ENCODE measurements around the gene UBLCP1.

DNA sequence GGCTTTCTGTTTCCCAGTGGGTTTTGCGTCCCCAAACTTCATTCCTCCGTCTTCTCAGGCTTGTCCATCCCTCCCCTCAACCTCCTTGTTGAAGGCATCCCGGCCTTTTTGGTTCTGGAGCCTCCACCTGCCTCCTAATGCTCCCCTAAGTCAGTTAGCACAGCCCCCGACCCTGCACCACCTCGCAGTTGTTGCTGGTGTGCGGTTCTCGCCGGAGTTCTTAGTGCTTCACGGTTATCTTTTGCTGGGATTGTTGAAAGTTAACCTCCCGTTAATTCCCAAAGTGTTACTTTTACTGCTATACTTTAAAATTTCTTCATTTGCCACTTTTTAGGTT lies 447 bp downstream of the UBLCP1 start:
- TF ChIP-seq SIN3A (IDR thresholded peaks at IDR 0.05; ENCODE audit: borderline replicate concordance, insufficient read depth, low read length) (no peak), POLR2AphosphoS5 (IDR thresholded peaks at IDR 0.05; ENCODE audit: low read depth, low read length) (no peak)
- TF ChIP-seq, protein P1, sequence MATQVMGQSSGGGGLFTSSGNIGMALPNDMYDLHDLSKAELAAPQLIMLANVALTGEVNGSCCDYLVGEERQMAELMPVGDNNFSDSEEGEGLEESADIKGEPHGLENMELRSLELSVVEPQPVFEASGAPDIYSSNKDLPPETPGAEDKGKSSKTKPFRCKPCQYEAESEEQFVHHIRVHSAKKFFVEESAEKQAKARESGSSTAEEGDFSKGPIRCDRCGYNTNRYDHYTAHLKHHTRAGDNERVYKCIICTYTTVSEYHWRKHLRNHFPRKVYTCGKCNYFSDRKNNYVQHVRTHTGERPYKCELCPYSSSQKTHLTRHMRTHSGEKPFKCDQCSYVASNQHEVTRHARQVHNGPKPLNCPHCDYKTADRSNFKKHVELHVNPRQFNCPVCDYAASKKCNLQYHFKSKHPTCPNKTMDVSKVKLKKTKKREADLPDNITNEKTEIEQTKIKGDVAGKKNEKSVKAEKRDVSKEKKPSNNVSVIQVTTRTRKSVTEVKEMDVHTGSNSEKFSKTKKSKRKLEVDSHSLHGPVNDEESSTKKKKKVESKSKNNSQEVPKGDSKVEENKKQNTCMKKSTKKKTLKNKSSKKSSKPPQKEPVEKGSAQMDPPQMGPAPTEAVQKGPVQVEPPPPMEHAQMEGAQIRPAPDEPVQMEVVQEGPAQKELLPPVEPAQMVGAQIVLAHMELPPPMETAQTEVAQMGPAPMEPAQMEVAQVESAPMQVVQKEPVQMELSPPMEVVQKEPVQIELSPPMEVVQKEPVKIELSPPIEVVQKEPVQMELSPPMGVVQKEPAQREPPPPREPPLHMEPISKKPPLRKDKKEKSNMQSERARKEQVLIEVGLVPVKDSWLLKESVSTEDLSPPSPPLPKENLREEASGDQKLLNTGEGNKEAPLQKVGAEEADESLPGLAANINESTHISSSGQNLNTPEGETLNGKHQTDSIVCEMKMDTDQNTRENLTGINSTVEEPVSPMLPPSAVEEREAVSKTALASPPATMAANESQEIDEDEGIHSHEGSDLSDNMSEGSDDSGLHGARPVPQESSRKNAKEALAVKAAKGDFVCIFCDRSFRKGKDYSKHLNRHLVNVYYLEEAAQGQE (IDR thresholded peaks at IDR 0.05; ENCODE audit: insufficient read depth in 1 of 2, low read depth in 2 of 2, low read length in 2 of 2): no peak
